NCI-H187 treated with DMSO at 0.1 percent for 48 hours (cell line): ENCODE measurements around the gene ERBB4.
"Not testable (repeated sequence)": the region's sequence is repeated elsewhere in the genome, so short reads cannot be mapped to it uniquely, and the experiment has no call there.

Source experiments
- DNase-seq: peaks from one replicate; lab custom pipeline; 2025; lab: John Stamatoyannopoulos, UW

ERBB4 gene

DNA sequence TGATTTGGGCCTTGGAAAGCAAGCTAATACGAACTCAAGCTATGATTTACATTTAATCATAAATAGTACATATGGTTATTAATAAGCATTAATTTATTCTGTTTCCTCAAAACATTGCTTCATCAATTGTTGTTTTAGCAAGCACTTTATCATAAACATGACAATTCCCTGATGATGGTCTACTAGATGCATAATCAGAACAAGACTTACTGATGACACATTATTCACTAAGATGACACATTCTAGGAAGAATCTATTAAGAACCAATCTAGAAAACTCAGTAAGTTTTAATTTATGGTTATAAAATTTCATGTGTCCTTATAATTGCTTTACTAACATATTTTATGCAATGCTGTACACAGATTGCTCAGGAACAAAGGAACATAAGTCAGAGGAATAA lies 815.2 kb downstream of the ERBB4 start:
- DNase-seq: no peak

DNA sequence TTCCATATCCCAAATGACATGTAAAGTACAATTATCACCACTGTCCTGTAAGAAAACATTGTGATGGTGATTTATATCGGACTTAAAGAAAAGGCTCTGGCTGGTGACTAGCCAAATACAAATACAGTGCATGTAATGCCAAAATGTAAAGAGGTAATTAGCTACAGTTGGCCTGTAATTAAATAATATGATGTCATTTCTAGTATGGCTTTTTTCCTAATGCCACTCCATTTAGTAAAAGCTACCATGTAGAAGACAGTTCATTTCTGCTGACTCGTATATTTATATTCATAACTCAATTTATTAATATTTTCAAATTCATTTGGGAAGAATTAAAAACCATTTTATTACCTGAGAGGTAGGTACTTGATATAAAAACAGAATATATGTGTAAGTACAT lies 815.7 kb downstream of the ERBB4 start:
- no peak for DNase-seq

- not testable (repeated sequence) for DNase-seq
Observed at GRCh38 chr2:211721874-211722273, 816.7 kb downstream of the ERBB4 start.

DNA sequence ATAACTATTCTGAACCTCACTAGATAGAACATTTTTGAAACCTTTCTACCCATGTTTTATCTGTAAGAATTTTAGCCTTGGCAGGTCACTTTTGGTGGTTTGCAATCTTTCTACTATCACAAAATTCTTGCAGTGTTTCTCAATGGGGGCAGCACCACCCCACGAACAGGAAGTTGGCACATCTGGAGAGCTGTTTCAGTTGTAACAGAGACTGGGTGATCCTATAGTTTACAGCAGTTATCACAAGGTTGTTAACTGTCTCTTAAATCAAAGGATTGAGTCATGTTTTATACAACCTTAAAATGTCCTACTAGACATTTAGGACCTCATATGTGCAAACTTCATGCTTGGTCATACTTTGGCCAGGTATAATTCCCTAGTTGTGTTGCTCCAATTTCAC lies 829.2 kb downstream of the ERBB4 start:
- no peak for DNase-seq

- no peak for DNase-seq
Observed at GRCh38 chr2:211692689-211693088, 845.9 kb downstream of the ERBB4 start.

- no peak for DNase-seq
Observed at GRCh38 chr2:211690736-211691135, 847.9 kb downstream of the ERBB4 start.

DNA sequence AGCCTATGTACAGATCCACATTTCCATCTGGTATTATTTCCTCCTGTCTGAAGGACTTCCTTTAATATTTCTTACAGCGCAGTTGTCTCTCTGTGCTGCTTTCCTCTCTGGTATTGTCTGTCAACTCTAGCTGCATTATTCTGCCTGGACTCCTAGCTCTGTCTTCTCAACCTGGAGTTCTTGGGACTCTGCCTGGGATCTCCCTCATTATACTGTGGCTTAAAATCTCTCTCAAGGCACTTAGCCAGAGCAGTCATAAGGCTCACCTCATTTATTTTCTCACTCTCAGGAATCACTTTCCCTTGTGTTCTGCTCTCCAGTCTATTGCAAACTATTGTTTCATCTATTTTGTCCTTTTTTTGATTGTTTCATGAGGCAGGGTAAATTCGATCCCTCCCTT lies 850.4 kb downstream of the ERBB4 start:
- DNase-seq: no peak

GRCh38 chr2:211674715-211675114 lies 863.9 kb downstream of the ERBB4 start:
- no peak for DNase-seq

GRCh38 chr2:211673133-211673905 lies 865.3 kb downstream of the ERBB4 start:
- no peak for DNase-seq

DNA sequence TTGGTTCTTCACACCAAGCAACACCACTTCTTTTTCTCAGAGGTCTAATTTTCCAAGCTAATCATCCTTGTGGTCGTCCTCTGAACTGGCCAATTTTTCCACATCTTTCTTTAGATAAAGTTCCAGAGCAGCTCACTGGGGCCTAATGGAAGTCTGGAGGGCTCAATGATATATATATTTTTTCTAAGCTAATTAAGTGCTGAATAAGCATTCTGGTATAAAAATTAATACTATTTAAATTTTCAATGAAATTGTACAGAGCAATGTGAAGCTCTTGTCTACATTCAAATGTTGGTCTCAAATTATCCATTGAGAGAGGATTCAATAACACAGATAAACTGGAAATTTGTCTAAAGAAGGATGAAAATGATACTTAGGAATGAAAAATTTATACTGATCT lies 866.6 kb downstream of the ERBB4 start:
- DNase-seq: no peak

DNA sequence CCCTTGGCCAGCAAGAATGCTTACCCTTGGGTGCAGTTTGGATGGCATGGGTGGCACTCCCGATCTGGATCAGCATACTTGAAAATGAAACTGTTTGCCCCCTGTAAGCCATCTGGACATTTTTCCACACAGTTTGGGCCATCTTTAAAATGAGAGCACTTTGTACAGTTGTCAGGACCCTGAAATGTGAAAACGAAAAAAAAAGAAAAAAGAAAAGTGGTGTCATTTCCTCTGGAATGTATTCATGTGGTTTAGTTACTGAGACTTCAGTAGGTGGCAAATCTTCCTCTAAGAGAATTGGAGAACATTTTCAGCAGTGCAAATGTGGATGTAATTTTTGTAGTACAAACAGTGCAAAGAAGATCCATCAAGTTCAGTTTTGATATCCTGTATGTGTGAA lies 873.3 kb downstream of the ERBB4 start:
- no peak for DNase-seq

- DNase-seq: no peak
Observed at GRCh38 chr2:211664321-211664720, 874.3 kb downstream of the ERBB4 start.

DNA sequence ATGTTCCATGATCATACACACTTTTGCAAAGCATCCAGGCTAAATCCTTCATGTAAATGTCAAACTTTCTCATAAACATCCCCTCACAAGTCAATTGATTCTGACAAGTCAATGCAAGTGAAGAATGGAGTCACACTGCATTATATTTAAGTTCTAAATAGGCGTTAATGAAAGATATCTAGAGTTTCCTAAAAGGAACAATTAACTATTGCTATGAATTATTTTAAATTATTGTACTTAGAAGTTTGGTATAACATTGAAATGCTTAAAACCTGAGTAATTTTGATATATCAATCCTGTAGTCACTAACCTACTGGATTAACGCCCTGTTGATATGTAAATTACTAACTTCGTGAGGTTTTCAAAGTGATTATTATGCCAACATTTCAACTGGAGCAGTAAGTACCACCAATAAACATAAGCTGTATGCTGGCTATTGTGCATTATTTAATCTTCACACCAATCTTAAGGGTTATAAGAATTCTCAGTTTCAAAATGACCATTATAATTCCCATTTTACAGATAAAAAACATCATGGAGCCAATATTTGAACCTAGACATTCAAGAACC lies 884.3 kb downstream of the ERBB4 start:
- no peak for DNase-seq

- DNase-seq: no peak
Observed at GRCh38 chr2:211652327-211652726, 886.3 kb downstream of the ERBB4 start.

DNA sequence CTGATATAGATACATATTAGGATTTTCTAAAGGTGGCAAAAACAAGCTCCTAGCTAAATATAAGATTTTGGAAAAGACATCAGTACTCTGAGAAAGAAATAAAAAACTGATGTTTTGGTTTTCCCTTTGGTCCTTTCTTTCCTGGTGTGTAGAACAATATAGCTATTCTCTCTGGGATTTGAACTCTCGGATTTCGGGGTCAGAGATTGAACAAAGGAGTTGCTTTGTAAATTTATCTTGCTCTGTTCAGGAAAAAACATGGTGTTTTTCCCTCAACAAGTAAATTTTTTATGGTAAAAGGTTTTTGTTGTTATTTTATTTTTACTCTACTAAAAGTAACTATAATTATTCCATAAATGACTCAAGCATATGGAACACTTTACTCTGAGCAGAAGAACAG lies 889.3 kb downstream of the ERBB4 start:
- DNase-seq: no peak

DNA sequence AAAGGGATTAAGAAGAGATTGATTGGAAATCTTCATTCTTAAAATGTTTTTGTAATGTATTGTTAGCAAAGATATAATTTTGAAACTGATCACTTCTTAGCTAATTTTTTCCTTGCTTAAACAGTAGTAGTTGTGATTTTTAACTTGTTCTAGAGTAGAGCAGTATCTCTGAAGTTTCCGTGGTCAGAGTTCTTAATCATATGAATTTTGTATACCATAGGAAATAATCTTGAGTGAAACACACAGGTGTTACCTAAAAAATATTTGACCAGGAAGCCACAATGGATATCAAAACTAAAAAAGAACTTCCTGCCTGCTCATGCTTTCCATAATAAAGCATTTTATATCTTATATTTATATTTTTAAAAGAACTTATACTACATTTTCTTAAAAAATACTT lies 907.1 kb downstream of the ERBB4 start:
- DNase-seq: no peak

- no peak for DNase-seq
Observed at GRCh38 chr2:211623096-211623495, 915.5 kb downstream of the ERBB4 start.

DNA sequence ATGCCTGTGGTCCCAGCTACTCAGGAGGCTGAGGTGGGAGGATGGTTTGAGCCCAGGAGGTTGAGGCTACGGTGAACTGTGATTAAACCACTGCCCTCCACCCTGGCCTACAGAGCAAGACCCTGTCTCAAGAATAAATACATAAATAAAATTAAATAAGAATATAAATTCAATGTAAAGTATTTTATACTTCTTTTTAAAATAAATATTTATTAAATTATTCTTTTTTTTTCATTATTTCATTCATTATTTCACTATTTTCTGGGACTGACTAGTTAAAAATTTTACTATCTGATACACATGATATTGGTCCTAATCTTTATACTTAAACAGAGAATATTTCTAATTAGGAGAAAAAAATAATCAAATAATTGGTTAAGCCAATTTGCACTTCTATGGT lies 917.6 kb downstream of the ERBB4 start:
- DNase-seq: no peak

- no peak for DNase-seq
Observed at GRCh38 chr2:211617803-211618202, 920.8 kb downstream of the ERBB4 start.

DNA sequence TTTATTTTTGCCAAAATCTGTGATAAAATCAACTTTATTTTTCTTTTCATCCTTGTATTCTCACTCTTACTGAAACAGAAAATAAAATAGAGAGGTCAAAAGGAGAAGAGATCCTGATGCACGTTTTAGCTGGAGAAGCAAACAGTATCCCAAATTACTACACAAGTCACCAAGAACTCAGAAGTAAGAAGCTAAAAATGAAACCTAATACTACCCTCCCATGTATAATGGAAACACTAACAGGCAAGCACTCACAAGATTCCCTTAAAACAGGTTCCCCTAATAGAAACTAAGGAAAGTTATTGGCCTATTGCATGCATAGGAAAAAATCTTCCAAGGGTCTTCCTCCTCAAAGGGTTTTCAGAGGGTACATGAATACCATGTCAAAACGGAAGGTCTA lies 927.0 kb downstream of the ERBB4 start:
- no peak for DNase-seq

- no peak for DNase-seq
Observed at GRCh38 chr2:211611061-211611518, 927.5 kb downstream of the ERBB4 start.

GRCh38 chr2:211609127-211609526 lies 929.5 kb downstream of the ERBB4 start:
- no peak for DNase-seq

DNA sequence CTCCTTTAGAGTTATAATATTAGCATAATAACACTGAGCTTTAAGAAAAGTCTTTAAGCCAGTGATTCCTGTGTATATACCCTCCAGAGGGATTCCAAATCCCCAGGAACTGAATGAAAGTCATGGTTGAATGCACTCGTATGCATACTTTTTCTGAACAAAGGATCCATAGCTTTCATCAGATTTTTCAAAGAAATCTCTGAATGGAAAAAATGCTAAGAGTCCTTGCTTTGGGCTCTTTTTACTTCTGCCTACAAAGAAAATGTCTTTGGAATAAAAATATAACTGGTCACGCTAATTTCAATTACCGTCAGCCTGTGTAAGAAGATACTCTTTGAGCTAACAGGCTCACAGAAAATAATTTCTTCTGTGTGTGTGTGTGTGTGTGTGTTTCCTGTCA lies 939.5 kb downstream of the ERBB4 start:
- DNase-seq: no peak

- no peak for DNase-seq
Observed at GRCh38 chr2:211598238-211598637, 940.4 kb downstream of the ERBB4 start.
